GM21786 (cell line): ENCODE results near the gene TACC3.

Experiments
- ATAC-seq: cut with Tn5 transposase; IDR thresholded peaks from one replicate; pipeline ENCODE4 v1.9.1; 2021; ENCODE audit not compliant: unreplicated experiment

The TACC3 gene

DNA sequence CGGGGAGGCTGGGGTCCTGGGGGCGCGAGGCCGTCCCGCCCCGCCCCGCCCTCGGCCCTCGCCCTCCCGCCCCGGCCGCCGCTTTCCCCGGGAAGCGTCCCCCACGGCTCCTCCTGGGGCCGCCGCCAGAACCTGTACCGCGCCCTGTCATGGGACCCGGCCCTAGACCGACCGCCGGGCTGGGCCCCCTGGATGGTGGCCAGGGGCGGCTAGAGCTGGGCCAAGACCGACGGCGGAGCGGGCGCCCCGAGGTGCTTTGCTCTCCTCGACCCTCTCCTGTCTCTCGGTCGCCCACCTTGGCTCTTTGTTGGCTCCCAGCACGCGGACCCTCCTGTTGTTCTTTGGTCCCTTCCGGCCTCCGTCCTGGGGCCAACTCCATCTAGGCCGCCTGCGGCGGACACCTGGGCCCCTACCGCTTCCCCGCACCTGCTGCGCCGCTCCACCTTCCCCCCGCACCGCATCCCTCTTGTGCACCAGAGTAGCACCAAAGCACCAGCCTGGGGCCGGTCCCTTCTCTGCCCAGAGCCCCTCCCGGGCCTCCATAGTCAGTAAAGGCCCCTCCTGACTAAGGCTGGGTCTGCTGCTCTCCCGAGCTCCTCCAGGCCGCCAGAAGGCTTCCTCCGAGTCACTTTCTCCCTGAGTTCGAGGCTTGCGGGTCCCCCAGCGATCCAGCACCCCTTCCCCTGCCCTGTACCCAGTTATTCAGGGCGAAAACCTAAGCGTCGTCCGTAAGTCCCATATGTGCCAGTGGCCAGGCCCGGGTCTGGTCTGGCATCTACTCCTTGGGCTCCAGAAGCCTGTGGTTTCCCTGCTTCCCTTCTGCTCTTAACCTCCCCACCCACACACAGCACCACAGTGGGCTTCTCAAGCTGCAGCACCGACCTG is 587 bp downstream of the TACC3 start:
- ATAC-seq, result no peak

DNA sequence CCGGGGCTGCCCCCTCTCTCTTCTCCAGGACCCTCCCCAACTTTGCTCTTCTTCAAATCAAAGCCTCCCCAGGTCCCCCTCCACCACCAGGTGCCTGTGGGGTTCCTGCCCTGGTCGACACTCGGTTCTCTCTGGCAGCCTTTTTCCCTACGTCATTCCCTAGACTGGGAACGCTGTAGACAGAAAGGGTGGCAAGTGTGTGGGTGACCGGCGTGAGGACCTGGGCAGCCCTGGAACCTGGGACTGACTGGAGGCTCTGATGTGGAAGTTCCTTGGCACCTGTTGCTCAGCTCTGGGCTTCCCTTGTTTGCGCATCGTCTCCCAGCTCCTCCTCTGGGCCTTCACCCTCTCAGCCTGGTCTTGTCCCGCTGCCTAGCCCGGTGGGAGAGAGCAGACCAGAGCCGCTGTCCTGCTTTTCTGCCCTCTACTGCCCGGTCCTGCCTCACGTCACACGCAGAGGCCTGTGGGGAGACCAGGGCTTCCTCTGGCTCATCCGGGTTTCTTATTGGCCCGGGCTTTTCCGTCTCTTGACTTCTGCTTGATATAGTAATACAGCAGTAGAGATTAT is 1.3 kb downstream of the TACC3 start:
- no peak for ATAC-seq

DNA sequence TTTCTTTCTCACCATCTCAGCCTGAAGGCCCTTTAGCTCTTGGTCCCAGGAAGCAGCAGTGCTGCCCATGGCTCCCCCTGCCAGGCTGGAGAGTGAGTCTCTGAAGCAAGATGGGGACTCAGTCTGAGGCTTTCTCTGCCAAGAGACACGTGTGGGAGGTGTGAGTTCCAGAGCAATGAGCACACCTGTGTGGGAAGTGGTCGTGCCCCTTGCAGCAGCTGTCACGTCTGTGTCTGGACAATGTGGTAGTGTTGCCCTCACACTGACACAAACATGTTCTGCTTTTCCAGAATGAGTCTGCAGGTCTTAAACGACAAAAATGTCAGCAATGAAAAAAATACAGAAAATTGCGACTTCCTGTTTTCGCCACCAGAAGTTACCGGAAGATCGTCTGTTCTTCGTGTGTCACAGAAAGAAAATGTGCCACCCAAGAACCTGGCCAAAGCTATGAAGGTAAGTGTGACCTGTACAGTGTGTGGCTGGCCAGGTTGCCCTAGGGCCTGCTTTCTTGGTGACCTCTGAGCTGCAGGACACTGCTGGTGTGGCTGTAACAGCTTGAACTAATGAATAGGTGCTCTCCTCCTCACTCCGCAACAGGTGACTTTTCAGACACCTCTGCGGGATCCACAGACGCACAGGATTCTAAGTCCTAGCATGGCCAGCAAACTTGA is 1.9 kb downstream of the TACC3 start:
- ATAC-seq, result no peak

DNA sequence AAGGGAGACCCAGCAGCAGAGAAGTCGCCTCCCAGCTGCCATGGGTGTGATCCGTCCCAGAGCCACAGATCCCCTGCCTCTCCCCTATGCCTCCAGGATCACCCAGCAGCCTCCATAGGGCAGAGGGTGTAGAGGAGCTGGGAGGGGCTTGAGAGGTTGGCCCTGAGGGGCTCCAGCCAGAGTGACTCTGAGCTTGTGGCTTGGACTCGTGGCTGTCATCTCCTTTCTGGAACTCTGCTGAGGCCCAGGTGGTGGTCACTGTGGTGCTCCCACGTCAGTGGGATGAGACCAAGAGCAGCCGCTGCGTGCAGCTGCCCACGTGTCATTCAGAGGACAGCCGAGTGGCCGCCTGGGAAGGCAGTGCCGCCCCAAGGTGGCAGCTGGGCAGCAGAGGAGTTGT is 4.2 kb downstream of the TACC3 start:
- no peak for ATAC-seq

DNA sequence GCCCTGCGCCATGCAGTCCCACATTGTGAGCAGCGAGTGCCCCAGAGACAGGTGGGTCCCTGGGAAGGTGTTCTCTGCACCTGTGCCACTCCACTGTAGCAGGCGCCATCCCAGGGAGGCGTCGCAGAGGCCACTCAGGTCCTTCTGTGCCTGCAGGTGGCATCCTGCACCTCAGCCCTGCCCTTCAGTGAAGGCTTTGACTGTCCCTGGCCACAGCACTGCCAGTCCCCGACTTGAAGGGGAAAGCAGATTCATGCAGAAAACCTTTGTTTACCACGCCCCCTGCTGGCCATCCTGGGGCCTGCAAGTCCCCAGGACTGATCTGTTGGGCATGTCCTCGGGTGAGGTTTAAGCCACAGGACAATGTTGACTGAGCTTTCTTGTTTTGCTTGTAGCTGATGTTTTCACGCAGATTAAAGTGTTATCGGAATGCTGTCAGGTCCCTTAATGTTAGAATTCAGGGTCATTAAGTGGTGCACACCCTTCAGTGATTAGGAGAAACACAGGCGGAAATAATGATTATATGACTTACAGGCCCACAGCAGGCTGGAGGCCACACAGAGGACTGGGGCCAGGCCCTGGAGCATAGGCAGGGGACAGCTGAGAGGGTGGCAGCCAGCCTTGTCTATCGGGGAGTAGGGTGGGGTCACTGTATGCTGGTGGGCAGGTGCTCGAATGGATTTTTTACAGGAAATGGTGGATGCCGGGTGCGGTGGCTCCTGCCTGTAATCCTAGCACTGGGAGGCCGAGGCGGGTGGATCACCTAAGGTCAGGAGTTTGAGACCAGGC is 5.0 kb downstream of the TACC3 start:
- no peak for ATAC-seq

DNA sequence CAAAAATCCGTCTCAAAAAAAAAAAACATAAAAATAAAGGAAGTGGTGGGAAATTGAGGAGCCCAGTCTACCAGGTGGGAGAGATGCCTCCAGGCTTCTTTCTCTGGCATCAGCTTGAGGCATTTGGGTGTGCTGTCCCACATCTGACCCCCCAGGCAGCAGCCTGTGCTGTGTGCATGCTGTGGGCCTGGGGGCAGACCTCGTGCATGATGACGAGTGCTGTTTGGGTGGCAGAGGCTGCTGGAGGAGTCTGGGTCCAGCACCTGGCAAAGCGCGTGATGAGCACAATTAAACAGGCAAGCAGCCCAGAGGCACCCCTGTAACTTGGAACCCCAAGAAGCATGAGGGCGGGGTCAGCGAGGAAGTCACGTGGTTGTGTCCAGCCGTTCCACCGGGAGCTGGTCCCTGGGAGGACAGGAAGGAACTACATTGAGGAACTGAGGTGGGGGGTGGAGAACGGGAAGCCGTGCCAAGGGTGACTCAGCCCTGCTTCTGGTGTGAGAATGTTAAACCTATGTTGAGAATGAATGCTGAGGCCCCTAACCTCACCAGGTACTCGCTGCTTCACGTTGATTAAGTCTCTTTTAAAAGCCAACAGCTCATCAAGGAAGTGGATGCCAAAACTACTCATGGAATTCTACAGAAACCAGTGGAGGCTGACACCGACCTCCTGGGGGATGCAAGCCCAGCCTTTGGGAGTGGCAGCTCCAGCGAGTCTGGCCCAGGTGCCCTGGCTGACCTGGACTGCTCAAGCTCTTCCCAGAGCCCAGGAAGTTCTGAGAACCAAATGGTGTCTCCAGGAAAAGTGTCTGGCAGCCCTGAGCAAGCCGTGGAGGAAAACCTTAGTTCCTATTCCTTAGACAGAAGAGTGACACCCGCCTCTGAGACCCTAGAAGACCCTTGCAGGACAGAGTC is 6.1 kb downstream of the TACC3 start:
- no peak for ATAC-seq

DNA sequence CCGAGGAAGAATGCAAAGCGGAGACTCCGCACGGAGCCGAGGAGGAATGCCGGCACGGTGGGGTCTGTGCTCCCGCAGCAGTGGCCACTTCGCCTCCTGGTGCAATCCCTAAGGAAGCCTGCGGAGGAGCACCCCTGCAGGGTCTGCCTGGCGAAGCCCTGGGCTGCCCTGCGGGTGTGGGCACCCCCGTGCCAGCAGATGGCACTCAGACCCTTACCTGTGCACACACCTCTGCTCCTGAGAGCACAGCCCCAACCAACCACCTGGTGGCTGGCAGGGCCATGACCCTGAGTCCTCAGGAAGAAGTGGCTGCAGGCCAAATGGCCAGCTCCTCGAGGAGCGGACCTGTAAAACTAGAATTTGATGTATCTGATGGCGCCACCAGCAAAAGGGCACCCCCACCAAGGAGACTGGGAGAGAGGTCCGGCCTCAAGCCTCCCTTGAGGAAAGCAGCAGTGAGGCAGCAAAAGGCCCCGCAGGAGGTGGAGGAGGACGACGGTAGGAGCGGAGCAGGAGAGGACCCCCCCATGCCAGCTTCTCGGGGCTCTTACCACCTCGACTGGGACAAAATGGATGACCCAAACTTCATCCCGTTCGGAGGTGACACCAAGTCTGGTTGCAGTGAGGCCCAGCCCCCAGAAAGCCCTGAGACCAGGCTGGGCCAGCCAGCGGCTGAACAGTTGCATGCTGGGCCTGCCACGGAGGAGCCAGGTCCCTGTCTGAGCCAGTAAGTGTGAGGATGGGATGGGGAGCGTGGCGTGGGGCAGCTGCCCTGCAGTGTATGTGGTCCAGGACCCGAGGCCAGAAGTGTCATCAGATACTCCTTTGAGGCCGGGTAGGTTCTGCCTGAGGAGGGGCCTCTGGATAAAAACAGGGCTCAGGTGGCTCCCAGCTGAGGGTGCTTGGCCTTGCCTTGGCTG is 7.0 kb downstream of the TACC3 start:
- no peak for ATAC-seq

DNA sequence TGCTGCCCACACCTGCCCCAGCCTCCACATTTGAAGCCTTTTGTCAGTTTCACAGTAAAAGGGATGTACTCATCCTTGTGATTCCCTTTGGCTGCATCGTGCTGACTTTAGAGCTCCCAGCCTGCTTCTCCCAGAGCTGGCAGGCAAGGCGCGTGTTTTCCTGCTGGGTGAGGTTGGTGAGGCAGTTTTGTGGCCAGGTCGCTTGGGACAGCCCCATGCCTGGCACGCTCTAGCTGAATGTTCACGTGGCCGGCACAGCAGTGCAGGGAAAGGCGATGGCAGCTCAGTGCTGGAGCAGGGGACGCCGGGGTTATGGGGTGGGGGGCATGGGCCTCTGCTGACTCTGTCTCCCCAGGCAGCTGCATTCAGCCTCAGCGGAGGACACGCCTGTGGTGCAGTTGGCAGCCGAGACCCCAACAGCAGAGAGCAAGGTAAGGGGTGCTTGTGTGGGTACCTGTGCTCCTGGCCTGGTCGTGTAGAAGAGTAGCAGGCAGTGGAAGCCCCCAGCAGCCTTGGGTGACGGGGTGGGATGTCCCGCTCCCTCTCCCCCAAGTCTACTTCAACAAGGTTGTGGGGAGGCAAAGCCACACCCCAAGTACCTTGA is 9.3 kb downstream of the TACC3 start:
- no peak for ATAC-seq

DNA sequence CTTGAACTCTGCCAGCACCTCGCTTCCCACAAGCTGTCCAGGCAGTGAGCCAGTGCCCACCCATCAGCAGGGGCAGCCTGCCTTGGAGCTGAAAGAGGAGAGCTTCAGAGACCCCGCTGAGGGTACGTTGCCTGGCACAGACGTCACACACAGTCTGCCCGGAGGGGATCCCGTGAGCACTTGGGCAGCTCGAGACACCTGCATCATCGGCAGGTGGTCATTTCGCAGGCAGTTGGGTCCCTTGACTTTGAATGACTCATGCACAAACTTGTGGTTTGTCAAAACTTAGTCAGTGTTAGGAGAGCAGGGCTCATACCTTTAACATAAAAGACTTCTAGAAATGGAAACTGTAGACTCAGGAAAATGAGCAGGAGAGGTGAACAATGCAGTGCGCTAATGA is 9.9 kb downstream of the TACC3 start:
- ATAC-seq, result no peak

DNA sequence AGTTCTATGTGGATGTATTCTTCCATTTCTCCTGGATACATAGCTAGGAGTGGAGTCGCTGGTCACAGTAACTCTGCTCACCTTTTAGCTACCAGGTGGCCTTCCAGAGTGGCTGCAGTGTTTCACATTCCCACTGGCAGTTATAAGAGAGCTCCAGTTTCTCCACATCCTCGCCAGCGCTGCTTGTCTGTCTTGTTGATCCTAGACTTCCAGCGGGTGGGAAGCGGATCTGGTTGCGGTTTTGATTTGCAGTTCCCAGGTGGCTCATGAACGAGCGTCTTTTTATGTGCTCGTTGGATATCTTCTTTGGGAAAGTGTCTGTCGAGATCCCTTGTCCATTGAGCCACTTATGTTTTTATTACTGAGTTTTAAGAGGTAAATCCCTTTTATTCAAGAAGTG is 11.6 kb downstream of the TACC3 start:
- ATAC-seq, result no peak

DNA sequence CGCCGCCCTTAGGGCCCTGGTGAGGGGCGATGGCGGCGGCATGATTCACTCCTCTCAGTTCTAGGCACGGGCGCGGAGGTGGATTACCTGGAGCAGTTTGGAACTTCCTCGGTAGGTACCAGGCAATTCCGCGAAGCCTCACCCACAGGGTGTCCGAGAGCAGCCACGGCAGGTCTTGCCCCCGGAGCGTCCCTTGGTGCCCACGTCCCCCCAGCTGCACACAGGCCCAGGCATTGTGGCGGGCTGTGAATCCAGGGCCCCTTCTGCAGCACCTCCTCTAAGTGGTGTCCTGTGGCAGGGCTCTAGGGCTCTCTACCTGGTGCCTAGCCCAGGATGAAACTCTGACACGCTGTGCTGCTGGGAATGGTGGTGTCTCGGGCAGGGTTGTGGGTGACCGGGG is 13.9 kb downstream of the TACC3 start:
- no peak for ATAC-seq

DNA sequence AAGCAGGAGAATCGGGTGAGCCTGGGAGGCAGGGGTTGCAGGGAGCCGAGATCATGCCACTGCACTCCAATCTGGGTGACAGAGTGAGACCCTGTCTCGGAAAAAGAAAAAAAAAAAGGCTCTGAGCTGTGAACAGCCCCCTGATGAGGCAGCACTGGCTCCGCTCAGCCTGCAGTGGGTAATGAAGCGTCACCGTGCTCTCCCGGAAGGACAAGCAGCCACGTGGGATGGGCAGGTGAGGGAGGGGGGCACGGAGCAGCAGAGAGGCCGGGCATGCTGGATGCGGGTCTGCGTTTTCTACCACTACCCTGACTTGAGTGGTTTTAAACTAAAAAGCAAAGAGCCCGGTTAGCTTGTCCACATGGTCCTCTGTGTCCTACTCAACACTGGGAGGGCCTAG is 15.5 kb downstream of the TACC3 start:
- ATAC-seq, result no peak

DNA sequence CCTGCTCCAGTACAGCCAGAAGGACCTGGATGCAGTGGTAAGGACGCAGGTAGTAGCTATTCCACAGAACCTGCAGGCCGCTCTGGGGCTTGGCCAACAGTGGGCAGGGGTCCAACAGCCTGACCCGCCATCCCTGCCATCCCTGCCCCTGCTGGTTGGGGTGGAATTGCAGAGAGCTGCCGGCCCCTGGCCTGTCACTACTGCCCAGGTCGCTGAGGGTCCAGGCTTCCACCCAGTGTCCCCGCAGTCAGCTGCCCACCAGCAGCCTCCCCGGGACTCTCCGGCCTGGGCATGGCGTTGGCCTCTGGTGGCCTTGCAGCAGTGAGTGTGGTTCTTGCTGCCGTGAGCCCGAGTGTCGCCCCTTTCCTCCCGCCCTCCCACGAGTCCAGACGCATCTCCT is 16.3 kb downstream of the TACC3 start:
- ATAC-seq, result no peak

DNA sequence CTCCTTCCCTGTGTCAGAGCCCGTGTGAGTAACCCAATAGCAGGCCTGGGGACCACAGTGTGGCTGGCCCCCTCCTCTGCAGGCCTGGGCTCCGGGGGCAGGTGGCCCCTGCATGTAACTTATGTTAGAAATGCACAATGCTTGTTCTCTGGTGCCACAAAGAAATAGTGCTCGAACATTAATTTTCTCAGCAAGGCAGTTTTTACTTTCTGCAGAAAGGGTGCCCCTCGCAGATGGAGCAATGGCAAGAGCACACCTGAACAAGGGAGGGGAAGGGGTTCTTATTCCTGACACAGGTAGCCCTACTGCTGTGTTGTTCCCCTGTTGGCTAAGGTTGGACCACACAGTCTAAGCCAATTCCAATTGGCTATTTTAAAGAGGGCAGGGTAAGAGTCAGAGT is 17.1 kb downstream of the TACC3 start:
- no peak for ATAC-seq

DNA sequence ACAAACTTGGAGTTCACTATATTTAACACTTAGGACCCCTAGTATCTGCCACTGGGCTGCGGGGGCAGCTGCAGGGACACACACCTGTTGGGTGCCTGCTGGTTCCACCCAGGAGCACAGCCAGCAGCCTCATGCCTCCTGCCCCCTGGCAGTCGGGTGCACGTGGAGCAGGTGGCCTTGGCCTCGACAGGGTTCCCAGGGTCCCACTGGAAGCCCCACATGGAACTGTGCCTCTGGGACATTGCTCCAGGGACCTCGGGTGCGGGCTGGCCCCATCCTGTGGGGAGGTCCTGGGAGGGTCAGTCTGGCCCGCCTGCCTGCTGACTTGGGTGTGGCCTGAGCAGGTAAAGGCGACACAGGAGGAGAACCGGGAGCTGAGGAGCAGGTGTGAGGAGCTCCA is 18.0 kb downstream of the TACC3 start:
- ATAC-seq, result no peak

DNA sequence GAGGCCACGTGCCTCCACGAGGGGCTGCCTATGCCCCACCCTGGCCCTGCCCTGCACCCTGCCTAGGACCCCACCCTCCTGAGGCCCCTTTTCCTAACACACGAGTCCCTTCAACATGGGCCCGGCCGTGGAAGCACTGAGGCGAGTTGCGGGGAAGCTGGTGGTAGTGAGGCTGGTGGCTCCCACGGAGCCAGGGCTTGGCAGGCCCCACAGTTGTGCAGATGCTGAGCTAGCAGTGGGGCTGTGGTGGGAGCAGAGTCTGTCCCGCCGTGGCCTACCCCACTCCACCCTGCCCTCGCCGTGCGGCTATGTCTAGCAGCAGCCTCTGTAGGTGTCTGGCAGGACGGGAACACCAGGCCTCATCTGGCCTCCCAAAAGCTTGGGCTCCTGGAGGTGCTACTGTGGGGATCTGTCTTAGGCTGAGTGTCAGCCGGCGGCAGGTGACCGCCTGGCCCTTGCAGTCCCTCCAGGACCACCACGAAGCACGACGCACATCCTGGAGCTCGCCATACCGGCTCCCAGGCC is 18.8 kb downstream of the TACC3 start:
- no peak for ATAC-seq

DNA sequence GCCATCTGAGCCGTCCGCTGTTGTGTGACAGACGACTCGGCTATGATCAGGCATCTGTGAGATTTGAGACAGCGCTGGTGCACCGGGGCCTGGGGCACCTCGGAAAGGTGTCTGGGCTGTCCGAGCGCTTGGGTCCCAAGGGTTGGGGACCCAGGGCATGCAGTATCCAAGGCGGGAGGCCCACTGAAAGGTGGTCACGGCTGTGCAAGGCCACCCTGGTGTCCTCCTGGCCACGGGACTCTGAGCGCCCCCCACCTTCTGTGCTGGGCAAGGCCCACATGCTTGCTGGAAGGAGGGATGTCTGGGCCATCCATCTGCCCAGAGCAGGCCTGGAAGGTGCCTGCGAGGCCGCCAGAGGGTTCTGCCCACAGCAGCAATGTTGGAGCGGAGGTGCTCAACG is 19.9 kb downstream of the TACC3 start:
- no peak for ATAC-seq

DNA sequence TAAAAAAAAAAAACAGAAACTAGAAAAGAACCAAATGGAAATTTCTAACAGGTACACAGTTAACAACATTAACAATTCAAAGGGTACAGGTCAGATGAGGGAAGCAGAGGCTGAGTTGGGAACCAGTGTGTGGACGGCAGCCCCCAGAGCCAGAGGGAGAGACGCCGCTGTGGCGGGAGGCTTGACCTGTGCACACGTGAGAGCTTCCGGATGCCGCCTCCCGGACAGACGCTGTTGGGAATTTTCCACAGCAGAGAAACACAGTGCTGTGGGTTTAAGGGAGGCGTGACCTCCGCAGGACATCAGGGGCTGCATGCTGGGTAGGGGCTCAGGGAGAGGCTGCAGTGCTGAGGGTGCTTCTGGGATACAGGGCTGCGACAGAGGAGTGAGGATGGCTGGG is 22.2 kb downstream of the TACC3 start:
- ATAC-seq, result no peak

DNA sequence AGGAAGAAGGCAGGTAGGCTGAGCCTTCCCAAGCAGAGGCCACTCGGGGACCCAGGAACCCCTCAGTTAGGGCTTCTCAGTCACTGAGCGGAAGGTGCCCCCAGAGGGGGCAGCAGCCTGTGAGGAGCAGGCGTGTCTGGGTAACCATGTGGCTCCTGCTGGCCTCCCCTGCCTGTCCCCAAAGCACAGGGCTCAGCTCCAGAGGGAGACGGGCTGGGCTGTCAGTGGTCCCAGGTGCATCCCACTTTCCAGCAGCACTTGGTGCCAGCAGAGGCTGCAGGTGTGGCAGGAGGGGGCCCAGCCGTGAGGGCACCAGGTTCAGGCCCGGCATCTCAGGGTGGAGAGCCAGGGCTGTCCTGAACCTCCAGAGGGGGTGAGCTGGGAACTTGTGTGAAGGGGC is 22.7 kb downstream of the TACC3 start:
- ATAC-seq, result no peak
